HG02678 (cell line): ENCODE results near the gene TXNDC5.
"Not testable (repeated sequence)": the region's sequence is repeated elsewhere in the genome, so short reads cannot be mapped to it uniquely, and the experiment has no call there.

Experiments
- ATAC-seq: cut with Tn5 transposase; IDR thresholded peaks from one replicate; pipeline ENCODE4 v1.9.1; 2021; ENCODE audit warnings: mild to moderate bottlenecking, moderate library complexity; ENCODE audit not compliant: unreplicated experiment

The TXNDC5 gene

DNA sequence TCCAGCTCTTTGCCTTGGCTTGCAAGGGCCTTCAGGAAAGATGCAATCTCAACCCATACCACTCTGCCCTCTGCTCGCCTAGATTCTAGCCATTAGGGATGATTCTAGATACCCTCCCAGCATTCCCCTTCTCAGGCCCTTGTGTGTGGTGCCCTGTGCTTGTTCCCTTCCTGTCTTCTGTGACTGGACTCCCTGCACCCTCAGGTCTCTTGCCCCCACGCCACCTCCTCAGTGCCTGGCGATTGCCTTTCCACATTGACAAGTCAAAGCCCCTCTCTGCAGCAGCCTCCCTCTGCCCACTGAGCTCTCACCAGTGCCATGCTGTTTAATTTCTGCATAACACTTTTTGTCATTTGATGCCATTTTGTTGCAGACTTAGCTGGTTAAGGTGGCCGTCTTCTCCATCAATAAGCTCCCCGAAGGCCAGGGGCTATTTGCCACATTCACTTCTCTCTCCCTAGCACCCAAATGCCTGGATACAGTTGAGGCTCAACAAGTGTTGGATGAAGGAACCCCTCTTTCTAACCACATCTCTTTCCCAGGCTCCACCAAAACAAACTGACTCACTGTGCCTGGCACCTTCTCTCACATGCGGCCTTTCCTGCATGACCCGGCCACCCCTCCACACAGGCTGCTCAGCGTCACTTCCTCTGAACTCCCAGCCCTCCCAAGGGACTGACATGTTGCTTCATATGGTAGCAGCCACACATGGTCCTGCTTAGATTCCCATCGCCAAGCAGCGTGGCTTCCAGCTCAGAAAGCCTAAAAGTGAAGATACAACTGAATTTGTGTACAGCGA, 4.6 kb upstream of the TXNDC5 start:
- ATAC-seq: peak; percentile 34

DNA sequence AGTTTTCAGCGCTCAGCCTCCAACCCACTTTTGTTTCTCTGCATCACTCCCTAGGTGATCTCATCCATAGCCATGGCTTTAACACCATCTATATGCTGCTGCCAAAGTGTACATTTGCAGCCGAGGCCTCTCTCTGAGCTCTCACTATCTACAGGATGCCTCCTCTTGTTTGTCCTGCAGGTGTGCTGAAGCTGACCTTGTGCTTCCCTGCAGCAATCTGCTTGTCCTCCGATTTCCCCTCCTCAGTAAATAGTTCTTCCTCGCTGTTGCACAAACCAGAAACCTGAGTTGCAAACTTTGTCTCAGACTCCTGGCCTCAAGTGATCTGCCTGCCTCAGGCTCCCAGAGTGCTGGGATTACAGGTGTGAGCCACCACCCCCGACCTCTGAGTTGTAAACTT, 3.7 kb upstream of the TXNDC5 start:
- no peak for ATAC-seq

DNA sequence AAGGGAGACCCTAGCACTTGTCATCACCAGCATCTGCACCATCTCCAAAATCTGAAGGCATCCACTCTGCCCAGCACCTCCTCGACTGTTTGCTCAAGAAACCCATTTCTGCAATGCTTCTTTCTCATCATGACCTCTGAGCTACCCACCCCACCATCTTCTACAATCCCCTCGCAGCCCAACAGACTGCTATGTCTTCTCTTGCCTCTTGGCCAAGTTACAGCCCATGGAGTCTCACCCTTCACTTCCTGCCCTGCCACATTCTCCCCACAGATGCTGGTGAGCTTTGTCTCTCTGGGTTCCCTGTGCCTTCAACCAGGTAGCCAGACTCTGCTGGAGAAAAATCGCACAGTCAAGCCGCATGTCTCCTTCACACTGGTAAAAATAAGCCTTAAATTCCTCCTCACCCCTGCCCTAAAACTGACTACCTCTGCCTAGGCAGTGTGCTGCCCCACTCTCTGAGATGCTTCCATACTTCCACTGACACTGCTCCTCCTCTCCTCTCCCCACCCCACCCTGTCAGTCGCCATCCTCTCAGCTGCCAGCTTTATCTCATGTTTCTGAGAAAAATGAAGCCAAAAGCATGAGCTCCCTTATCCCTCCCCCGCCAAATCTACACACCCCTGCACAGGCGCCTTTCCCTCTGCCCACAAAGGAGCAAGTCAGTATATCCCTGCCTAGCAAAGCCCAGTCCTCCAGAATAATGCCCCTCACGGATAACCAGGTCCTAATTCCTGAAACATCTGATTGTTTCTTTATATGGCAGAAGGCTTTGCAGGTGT, 2.3 kb upstream of the TXNDC5 start:
- ATAC-seq: no peak

DNA sequence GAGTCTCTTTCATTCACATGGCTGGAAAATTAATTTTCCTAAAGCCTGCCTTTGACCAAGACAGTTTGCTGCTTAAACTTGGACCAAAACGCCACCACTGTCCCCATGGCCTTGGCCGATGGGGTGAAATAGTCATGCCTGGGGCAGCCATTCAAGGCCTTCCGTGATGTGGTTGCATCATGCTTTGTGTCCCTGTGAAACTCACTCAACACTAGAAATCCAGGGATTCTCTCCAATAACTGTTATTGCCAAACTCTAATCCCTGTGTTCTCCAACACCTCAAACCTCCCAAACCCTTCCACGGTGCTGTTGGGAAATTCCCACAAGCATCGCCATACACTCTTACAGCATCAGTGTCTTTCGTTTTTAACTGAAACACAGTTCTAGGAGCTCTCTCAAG, 1.4 kb upstream of the TXNDC5 start:
- no peak for ATAC-seq

DNA sequence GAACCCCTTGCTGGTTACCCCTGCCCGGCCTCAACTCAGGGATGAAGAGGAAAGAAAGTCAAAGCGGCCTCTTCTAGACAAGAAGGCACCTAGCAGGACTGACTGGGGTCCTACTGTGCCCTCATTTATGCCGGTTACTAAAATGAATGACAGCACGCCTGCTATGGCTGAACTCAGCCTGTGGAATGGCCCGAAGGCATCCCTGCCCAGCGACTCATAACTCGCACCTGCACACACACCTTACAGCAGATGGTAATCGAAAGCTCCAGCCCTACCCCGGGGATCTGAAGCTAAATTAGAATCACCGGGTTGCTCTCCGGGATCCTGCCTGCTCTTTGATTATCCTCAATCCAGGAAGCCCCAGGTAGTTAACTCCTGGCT, 747 bp upstream of the TXNDC5 start:
- no peak for ATAC-seq

DNA sequence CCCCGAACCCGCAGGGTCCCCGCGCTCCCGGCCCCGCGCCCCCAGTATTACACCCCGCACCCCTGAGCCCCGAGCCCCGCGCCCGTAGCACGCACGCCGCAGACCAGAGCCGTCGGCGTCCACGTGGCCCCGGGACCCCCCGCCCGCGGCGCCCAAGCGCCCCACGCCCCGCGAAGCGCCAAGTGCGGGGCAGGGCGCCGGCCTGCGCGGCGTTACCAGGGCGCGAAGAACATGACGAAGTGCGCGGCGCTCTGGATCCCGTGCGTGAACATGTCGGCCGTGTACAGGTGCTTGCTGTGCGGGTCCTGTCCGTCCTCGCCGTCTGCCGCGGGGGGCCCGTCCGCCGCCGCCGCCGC, 312 bp downstream of the TXNDC5 start:
- peak; percentile 23 for ATAC-seq

DNA sequence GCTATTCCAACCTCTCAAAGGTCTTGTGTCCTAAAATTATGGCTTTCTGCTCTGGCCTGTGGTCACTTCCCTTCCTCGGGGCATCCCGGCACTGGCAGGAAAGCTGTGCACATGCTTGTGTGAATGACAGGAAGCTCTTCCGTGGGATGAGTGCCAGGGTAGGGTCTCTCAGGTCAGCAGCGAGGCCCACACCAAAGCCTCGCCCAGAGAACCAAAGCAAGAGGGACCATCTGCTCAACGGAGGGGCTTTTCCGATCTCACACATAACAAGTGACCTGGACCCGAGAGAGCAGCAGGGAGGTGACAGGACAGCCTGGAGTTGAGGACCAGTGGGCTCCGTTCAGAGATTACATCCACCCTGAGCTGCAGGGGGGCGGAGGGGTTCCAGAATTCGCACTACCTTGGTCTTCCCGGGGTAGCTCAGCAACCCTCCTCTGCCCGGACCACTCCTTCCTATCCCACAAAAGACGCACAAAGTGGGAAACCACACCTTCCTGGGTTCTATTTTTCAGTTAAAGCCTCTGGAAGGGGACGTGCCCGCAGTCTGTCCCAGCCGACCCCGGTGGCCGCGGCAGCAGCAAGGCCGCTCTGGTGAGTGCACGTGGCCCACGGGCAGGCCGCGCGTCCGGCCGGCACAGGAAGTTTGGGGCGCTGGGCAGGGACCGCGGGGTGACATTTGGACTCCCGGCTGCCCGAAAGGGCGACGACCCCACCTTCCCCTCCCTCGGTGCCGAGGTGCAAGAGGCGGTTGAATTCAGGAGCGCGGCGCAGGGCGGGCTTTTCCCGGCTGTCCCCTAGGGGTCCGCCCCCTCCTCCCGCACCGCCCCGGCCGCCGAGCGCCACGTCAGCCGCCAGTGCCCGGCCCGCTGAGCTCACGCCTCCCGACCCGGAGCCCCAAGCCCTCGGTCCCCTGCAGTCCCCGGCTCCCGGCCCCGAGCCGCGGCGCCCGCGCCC, 988 bp downstream of the TXNDC5 start:
- peak; percentile 29 for ATAC-seq

DNA sequence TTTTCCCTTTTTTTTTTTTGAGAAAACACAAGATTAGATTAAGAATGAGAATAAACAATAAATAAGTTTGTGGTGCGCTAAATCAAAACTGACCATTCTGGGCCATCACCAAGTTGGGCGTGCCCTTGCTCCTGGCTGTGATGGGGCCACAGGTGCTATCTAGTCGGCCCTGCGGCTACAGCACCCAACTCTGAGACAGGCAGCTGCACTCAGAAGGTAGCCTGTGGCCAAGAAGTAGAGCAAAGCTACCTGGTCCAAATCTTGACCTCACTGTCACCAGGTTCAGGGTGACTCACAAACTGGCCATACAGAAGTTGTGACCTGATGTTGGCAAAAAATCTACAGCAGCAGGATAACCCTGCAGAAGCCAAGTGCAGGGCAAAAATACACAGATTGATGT, 3.4 kb downstream of the TXNDC5 start:
- no peak for ATAC-seq

DNA sequence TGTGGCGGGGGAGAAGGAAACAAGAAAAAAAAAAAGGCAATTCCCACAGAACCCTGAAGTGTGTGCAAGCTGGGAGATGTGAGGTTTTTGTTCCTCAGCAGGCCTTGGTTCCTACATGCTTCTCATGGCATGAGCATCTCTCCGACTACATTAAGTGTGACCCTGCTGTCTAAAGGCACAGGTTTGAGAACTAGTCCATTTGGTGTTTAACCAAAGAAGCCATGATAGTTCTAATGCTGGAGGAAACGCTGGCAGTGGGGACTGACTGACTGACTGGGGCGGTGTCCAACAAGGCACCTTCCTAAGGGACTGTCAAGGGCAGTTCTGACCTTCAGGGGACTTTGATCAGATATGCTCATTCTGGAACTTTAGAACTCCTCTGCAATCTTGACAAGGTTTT, 3.8 kb downstream of the TXNDC5 start:
- no peak for ATAC-seq

DNA sequence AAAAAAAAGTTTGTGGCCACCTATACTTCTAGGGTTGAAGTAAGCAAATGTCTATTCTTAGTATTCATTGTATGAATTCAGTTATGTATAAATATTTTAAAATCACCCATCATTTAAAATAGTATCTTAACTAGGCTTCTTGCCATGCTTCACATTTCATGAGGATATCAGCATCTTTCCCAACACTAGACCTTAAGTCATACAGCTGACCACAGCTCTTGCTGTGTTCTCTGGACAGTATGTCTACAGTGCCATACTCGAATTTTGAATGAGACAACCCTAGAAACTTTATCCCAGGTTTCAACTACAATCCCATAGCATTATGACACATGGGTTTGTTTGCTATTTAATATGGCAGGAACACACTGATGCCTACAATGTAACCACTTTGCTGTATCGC, 5.2 kb downstream of the TXNDC5 start:
- ATAC-seq: no peak

DNA sequence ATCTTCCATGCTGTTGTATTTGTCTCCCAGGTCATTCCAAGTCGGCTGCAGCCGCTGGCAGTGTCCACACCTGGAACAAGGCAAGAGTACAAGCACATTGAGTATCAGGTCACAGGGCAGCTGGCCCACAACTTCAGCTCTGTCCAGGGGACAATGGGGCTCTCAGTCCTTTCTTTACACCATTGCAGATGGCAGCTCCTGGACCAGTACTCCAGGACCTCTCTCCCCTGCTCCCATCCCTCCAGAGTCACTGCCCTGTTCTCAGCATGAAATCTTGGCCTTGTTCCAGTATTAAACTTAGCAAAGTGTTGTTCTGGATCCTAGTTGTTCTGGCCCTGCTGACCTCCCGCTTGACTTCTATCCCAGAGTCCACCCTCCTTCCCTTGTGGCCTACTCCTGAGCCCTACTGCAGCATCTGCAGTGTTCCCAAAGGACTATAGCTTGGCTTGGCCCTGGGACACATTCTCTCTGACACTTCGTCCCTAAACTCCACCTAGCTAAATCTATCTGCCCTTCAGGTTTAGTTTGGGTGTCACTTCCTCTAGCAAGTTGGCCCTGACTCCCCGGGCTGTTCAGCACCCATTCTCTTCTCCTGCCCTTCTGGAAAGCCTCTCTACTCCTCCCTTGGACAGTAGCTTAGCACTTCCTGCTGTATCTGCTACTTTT, 5.8 kb downstream of the TXNDC5 start:
- ATAC-seq: no peak

DNA sequence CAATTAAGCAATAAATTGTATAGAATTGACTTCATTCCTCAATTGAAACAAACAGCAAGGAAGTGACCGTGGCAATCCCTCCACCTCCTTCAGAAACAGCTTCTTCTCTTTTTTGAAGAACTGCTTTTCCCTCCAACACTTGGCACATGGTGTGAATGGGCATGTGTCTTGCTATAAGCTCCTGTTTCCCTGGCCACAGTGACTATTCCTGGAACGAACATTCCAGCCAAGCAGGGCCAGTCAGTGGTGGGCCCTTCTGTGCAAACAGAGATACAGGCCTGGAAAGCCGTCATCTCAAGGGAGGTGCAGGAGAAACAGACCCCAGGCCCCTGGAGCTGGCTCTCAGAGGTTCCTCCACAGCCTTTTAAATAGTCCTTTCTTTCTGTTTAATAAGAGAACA, 6.9 kb downstream of the TXNDC5 start:
- ATAC-seq: no peak

DNA sequence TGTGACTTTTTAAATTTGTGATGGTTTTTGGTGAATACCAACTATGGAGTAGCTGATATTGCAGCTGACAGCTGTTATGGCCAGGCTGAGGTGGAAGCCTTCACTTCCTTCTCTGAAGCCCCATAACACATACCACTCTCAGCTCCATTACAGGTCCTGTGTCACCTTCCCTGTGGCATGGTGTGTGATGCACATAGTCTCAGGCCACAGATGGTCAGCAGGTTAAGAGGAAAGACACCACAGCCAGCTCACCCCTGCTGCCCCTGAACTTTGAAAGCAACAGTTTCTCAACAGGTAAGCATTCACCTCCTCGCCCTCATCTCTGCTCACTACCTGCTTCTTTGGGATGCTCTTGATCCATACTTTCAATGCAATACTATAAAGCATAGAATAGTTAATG, 7.7 kb downstream of the TXNDC5 start:
- no peak for ATAC-seq

DNA sequence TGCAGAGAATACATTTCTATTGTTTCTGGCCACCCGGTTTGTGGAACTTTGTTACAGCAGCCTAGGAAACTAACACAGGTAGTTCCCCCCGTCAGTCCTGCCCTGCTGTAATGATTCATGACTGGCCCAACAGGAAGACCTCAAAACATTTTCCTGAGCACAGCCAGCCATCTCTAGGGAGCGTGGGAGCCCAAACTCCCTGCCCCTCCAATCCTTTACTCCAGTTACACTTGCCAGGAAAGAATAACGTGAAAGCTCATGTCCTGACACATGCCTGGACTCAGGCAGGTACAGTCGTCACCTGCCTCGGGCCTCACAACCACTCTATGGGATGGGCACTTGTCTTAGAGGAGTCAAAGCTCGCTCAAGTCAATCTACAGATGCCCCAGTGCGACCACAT, 8.4 kb downstream of the TXNDC5 start:
- no peak for ATAC-seq

DNA sequence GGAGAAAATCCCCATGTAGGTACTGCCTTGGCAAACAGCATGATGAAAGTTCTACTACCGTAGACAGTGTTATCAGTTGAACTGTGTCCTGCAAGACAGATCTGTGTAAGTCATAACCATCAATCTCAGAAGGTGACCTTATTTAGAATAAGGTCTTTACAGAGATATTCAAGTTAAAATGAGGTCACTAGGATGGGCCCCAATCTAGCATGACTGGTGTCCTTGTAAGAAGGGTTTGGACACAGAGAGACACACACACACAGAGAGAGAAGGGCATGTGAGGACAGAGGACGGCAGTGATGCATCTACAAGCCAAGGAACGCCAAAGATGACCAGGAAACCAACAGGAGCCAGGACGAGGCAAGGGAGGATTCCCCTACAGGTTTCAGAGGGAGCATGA, 8.8 kb downstream of the TXNDC5 start:
- no peak for ATAC-seq

DNA sequence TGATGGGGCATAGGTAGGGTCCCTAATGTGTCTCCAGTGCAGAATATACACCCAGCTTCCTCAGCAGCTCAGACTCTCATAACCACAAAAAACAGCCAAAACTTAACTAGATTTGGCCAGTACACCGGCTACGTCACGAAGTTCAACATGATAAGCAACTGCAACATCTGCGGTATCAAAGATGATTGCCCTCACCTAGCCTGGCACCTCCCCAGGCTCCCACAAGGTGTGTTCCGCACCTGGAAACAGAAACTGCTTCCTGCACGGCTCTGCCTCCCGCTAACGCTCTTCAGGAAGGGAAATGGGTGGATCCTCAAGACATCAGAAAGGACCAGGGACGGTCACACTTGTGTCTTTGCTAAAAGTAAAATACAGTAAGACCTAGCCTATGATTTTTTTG, 9.5 kb downstream of the TXNDC5 start:
- ATAC-seq: no peak

DNA sequence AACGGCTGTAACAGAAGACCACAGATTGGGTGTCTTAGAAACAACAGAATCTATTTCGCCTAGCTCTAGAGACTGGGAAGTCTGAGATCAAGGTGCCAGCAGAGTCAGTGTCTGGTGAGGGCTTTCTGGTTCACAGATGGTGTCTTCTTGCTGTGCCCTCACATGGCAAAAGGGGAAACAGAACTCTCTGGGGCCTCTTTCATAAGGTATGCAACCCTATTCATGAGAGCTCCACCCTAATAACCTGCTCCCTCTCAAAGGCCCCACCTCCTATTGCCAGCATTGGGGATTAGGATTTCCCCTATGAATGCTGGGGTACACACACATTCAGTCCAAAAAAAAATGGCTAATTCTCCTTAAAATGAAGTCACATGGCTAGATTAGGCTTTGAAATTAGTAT, 10.0 kb downstream of the TXNDC5 start:
- no peak for ATAC-seq

DNA sequence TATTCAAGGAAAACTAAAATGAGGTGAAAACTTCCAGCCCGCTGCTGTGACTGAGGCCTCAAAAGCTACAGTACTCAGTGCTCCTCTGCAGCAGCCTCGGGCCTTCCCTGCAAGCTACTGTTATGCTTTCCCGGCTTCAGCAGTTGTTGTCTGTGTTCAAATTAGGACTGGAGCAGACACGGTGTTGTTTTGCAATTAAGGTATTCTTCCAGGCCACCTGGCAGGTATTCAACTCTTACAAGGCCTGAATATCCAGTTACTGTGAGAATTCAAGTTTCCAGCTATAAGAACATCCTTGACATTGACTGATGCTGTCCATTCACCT, 10.7 kb downstream of the TXNDC5 start:
- no peak for ATAC-seq

DNA sequence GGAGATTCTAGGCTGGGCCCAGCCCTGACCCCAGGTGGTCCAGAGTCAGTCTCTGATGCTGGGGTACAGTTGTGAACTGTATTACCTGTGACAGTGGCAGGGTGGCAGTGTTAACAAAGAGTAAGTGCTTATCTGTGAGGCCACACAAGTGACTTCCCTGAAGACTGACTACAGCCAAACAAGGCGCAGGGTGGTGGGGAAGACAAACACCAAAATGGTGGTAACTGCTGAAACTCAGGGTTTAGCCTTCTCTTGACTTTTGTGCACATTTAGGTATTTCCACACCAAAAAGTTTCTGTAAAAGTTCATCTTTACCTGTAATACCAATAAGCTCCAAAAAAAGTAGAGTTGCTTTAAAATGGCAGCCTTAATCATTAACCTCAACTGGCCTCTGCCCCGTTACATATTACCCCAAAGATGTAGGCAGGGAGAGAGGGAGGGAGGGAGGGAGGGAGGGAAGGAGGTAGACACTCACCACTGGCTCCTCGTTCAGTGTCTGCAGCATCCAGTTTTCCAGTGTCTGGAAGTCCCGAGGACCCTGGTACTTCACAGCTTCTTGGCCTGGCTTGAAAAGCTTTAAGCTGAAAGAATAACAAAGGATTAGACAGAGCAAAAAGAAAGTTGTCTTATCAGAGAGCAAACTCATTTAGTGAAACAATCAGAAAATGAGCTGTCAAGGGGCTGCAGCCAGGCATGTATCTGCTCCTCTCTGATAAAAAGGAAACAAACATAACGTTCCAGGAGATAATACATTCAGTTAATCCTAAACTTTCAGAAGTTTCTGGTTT, 11.3 kb downstream of the TXNDC5 start:
- ATAC-seq: no peak

DNA sequence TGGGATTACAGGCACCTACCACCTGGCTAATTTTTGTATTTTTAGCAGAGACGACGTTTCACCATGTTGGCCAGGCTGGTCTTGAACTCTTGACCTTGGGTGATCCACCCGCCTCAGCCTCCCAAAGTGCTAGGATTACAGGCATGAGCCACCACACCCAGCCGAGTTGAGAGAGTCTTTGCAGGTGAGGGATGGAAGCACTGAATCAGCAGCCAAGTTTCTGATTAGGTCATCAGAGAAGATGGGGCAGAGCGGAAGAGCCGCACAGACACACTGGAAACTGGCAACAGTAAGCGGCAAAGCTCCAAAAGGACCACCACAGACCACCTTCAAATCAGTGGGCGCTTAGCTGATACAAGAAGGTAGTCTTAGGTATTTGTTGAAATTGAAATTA, 12.4 kb downstream of the TXNDC5 start:
- not testable (repeated sequence) for ATAC-seq
